GM18499 (cell line): ENCODE measurements around the gene IQCM.

Experiments used
- ATAC-seq: cut with Tn5 transposase; IDR thresholded peaks from one replicate; pipeline ENCODE4 v1.9.1; 2021; ENCODE audit warnings: moderate number of reproducible peaks; ENCODE audit not compliant: insufficient read depth, unreplicated experiment

The IQCM gene

DNA sequence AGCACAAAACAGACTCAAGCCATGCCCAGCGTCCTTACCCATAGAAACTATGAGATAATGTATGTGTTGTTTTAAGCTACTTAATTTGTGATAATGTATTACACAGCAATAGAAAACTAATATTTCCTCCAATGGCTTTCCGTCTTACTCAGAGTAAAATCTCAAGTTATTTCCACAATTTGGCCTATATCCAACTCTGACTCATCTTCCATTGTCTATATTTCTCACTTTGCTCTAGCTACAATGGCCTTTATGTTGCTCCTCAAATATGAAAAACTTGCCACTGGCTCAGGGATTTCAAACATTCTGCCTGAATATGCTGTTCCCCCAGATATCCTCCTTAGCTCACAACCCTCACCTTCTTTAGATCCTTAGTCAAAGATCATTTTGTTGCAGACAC, 31.6 kb downstream of the IQCM start:
- ATAC-seq: no peak

GRCh38 chr4:149781150-149781549, 34.5 kb downstream of the IQCM start:
- no peak for ATAC-seq

GRCh38 chr4:149768477-149768876, 47.2 kb downstream of the IQCM start:
- ATAC-seq: no peak

GRCh38 chr4:149766135-149766534, 49.5 kb downstream of the IQCM start:
- no peak for ATAC-seq

DNA sequence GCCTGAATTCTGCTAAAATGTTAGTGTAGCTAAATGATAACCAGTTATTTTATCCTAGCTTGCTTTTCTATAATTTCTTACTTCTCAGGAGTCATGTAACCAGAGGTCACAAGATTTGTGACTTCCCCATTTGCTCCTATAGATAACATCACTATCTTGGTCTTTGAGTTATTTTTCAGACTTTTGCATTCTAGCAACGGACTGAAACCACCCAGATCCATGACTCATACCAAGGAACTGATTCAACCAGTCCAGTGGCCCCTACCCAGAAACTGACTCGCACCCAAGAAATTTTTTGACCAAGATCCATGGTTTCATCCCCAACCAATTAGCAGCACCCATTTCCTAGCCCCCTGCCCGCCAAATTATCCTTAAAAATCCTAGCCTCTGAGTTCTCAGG, 50.0 kb downstream of the IQCM start:
- ATAC-seq: no peak

DNA sequence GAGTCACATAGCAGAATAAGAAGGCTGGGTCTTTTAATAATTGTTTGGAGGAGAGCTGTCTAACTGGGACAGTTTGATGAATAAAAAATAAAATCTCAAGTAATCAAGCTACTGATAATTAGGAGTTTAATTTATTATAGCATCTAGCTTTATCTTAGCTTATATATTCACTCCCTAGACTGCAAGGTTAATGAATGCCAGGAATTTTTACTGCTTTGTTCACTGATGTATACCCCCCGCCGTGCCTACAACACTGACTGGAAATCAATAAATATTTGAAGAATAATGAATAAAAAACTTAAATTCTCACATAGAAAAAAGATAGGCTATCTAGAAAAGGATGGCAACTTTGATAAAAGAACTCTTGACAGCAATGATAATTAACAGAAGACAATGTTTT, 59.7 kb downstream of the IQCM start:
- ATAC-seq: no peak

- no peak for ATAC-seq
Measured at GRCh38 chr4:149754526-149754925, 61.1 kb downstream of the IQCM start.

DNA sequence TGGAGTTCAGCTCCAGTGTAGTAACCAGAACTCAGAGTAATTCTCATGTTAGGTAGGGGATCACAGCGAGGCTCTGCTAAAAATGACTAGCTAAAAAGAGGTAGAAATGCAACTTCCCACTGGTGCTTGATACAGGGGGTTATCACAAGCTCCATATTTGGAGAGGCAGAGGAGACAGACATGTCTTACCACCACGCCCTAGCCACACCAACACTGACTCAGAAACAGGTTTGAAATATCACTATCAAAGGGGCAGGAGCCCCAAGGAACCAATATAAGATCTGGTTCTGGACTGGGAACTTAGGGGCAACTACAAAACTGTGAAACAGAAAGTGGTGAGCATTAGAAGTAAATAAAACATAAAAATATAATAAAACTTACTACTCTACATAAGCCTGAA, 62.9 kb downstream of the IQCM start:
- no peak for ATAC-seq

DNA sequence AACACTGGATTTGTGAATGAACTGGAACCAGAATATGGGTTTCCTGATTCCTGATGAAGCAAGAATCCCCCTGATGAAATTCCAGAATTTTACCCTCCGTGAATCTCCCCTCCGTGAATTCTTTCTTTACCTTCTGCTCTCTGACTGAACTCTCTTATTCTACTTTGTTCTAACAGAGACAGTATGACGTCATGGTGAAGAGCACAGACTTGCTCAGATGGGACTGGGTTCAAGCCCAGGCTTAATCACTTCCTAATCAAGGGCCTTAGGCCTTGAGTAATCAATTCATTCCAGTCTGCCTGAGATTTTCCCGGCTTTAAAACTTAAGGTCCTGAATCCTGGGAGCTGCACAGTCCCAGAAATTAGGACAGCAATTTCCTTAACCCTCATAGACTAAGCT, 64.5 kb downstream of the IQCM start:
- ATAC-seq: no peak

- ATAC-seq: no peak
Measured at GRCh38 chr4:149749784-149750183, 65.9 kb downstream of the IQCM start.

DNA sequence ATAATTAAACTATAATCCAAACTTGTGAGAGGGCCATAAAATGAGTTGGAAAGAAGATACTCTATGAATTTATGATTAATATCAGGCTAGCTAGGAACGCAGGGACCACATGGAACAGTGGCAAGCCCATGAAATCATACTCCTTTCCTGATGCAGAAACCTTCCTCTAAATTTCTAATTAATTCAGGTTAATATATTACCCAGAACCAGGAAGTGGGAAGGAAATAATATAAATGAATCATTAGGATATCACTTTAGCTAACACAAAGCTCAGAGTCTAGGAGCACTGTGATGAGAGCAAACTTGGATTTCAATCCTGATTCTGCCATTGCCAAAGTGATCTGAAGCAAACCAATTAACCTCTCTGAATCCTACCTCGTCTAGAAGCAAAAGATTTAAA, 68.0 kb downstream of the IQCM start:
- ATAC-seq: no peak

- no peak for ATAC-seq
Measured at GRCh38 chr4:149746276-149746675, 69.4 kb downstream of the IQCM start.

DNA sequence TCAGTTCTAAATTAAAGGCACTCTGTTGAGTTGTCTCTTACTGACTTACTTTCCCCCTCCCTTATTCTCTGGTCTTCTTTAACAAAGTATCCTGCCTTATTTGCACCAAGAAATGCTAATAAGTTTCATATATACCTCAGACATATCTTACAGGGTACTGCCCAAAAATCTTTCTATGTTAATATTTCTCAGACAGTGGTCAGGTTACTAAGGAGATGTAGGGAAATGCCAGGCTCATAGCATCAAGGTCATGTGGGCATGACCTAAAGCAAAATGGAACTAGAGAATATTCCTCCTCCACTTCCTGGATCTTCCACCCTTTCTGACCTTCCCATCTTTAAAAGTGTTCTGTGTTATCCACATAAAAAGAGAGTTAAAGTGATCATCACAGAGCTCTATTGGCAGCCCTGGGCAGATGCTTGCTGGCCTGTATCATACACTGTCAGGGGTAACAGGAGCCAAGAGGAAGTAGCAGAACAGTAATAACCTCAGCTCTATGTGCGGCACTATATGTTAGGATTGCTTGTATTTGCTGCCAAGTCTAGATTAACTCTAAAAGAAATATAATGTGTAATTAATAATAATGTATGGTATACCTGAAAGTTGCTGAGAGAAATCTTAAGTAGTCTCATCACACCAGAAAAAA, 74.3 kb downstream of the IQCM start:
- no peak for ATAC-seq

DNA sequence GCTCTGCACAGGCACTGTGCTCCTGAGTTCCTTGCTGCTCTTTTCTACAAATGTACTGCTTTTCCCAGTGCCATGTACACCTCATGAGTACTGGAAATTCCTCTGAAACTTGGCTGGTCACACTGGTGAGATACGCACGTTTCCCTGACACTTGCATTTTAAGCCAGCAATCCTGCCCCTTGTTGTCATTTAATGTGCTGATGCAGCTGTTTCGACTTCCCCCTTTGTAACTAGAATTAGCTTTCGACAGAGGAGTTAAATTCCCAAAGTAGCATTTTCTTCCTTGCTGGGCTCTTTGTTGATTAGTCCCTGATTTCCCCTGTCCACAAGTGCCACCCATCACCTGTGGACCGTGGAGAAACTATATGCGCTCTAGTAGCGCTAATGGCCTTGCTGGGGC, 77.5 kb downstream of the IQCM start:
- ATAC-seq: no peak

GRCh38 chr4:149735796-149736195, 79.8 kb downstream of the IQCM start:
- no peak for ATAC-seq

DNA sequence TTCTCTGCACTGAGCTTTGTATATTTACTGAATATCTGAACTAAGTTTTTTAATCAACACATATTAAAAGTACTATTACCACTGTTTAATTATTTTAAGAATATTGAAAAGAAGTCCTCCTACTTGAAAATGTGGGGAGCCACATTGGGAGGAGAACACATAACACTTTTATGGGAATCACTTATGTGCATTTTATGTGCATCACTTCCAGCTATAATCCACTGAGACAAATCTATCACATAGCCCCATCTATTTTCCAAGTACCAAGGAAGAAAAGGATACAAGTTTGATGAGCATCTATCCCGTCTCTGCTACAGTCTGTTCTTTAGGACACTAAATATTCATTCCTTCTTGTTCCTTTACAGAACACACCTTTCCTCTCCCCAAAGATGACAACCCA, 87.2 kb downstream of the IQCM start:
- ATAC-seq: no peak

DNA sequence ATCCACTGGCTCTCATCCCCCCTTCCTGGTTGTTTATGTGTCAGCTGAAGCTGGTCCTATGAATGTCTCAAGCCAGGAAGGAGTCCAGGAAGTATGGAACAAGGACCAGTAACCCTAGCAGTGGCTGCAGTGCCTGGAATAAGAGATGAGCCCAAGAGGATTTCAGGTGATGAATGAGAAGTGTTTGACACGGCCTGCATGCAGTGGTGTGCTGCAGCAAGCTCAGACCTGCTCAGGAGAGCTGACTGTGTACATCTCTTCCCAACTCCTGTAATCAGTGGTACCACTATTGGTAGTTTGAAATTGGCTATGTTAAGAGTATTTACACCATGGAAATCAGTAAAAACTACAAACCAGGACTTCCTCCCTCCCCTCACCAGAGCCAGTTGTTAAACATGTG, 88.0 kb downstream of the IQCM start:
- ATAC-seq: no peak

DNA sequence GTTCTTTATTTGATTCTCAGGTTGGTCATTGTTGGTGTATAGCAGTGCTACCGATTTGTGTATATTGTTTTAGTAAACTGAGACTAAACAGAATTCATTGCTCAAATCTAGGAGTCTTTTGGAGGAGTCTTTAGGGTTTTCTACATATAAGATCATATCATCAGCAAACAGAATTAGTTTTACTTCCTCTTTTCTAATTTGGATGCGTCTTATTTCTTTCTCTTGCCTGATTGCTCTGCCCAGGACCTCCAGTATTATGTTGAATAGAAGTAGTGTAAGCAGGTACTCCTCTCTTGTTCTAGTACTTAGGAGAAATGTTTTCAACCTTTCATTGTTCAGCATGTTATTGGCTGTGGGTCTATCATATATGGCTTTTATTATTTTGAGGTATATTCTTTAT, 92.6 kb downstream of the IQCM start:
- ATAC-seq: no peak

DNA sequence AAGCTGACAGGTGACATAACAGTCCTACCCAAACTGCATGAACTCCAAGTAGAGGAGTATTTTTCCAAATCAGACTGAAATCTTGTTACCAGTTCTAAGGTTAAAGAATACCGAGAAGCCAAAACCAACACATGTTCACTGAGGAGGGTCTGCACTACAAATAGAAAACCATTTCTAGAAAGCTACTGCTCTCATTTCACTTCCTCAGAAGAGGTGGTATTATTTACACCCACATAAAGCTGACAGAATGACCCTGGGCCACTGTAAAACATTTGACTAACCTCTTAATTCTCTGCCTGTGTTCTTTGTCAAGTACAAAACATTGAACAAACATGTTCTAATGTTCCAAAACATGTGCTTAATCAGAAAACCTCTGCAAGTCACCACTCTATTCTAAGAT, 95.8 kb downstream of the IQCM start:
- no peak for ATAC-seq

- no peak for ATAC-seq
Measured at GRCh38 chr4:149719357-149719756, 96.3 kb downstream of the IQCM start.

- no peak for ATAC-seq
Measured at GRCh38 chr4:149718500-149718899, 97.1 kb downstream of the IQCM start.

DNA sequence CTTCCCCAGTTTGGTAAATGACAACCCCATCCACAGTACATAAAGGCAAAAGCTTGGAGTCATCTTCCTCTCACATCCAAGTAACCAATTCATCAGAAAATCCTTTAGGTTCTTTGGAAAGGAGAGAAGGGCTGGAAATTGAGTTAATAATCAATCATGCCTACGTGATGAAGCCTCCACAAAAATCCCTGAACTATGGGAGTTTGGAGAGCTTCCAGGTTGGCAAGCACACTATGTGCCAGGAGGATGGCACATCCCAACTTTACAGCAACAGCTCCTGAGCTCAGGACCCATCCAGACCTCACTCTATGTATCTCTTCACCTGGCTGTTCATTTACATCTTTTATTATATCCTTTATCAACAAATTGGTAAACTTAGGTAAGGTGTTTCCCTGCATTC, 98.9 kb downstream of the IQCM start:
- no peak for ATAC-seq
